SK-N-SH (cell line): ENCODE measurements around the gene SERPINA1. TPM values are rescaled to one million over a fixed set of nuclear protein-coding genes. Genes with fewer than 3 reads are reported as not detected.

ENCODE experiments used
- CTCF ChIA-PET: fragments of 300-600, 350-600 bp; formaldehyde crosslinking; extraction: SDS; loops from one replicate; lab custom pipeline; 2021; lab: Yijun Ruan, JAX
- POLR2A ChIA-PET: fragments of 350-600 bp; sonication (Branson Sonifier 250); formaldehyde crosslinking; extraction: SDS; loops from one replicate; lab custom pipeline; 2020; ENCODE audit warnings: antibody characterized with exemption, inconsistent platforms; lab: Yijun Ruan, JAX
- DNase-seq: peaks from one replicate; pipeline ENCODE4 v3.0.0; 2012
- H2AFZ ChIP-seq: fragments of 200-600 bp; sonication (generic); 2 replicates; pipeline ENCODE4 v1.8.1; 2016; ENCODE audit warnings: antibody characterized with exemption, mild to moderate bottlenecking, low read depth
- H3F3A ChIP-seq: fragments of 200-600 bp; sonication (generic); replicated peaks from 2 replicates; pipeline ENCODE3; 2016; ENCODE audit warnings: antibody characterized with exemption, mild to moderate bottlenecking; ENCODE audit not compliant: insufficient read depth
- H3K27ac ChIP-seq, 2 experiments: fragments of 200-500 bp in 1 of 2; fragments of 200-600 bp in 1 of 2; sonication (Bioruptor generic) in 1 of 2; sonication (generic), shearing (Covaris generic) in 1 of 2; 2 replicates each; pipeline versions ENCODE4 v1.5.1 to v1.6.1; 2014 to 2016; ENCODE audit warnings: low read depth in 2 of 2, inconsistent platforms in 1 of 2, low read length in 1 of 2, mild to moderate bottlenecking in 1 of 2, mixed read lengths in 1 of 2
- H3K27me3 ChIP-seq: fragments of 200-600 bp; sonication (generic), shearing (Covaris generic); 2 replicates; pipeline ENCODE4 v1.6.1; 2016; ENCODE audit warnings: mixed run types; ENCODE audit not compliant: insufficient read depth
- H3K36me3 ChIP-seq, 2 experiments: fragments of 200-500 bp in 1 of 2; fragments of 200-600 bp in 1 of 2; sonication (Bioruptor generic) in 1 of 2; sonication (generic) in 1 of 2; replicated peaks in 1 of 2; 2 replicates each; pipeline versions ENCODE3 to v1.5.1; 2014 to 2016; ENCODE audit warnings: low read length in 1 of 2, mild to moderate bottlenecking in 1 of 2; ENCODE audit not compliant: insufficient read depth in 2 of 2, control insufficient read depth in 1 of 2
- H3K4me1 ChIP-seq, 2 experiments: fragments of 200-500 bp in 1 of 2; fragments of 200-600 bp in 1 of 2; sonication (Bioruptor generic) in 1 of 2; sonication (generic), shearing (Covaris generic) in 1 of 2; 2 replicates each; pipeline versions ENCODE4 v1.5.1 to v1.6.1; 2014 to 2016; ENCODE audit warnings: low read depth in 1 of 2, low read length in 1 of 2, mixed run types in 1 of 2; ENCODE audit not compliant: insufficient read depth in 2 of 2, control insufficient read depth in 1 of 2
- H3K4me2 ChIP-seq: fragments of 200-600 bp; sonication (generic), shearing (Covaris generic); 2 replicates; pipeline ENCODE4 v1.6.1; 2017; ENCODE audit warnings: mixed run types
- H3K4me3 ChIP-seq, 2 experiments: fragments of 200-500 bp in 1 of 2; fragments of 200-600 bp in 1 of 2; sonication (Bioruptor generic) in 1 of 2; sonication (generic), shearing (Covaris generic) in 1 of 2; 2 replicates each; pipeline versions ENCODE4 v1.5.1 to v1.8.1; 2014 to 2016; ENCODE audit warnings: low read depth in 2 of 2, inconsistent platforms in 1 of 2, low read length in 1 of 2, mild to moderate bottlenecking in 1 of 2, mixed read lengths in 1 of 2, moderate library complexity in 1 of 2
- H3K79me2 ChIP-seq: fragments of 200-600 bp; sonication (generic); 2 replicates; pipeline ENCODE4 v1.8.1; 2017; ENCODE audit warnings: mild to moderate bottlenecking; ENCODE audit not compliant: insufficient read depth
- H3K9ac ChIP-seq: fragments of 200-600 bp; sonication (generic); 2 replicates; pipeline ENCODE4 v1.6.1; 2017; ENCODE audit warnings: mixed run types
- H3K9me2 ChIP-seq: fragments of 200-600 bp; sonication (generic); 2 replicates; pipeline ENCODE4 v1.6.1; 2017; ENCODE audit warnings: mixed run types
- H3K9me3 ChIP-seq: fragments of 200-600 bp; sonication (generic); 2 replicates; pipeline ENCODE4 v1.6.1; 2017; ENCODE audit warnings: mixed run types, mild to moderate bottlenecking, moderate library complexity
- H4K20me1 ChIP-seq: fragments of 200-600 bp; sonication (generic); 2 replicates; pipeline ENCODE4 v1.6.1; 2017; ENCODE audit warnings: mild to moderate bottlenecking, mixed run types; ENCODE audit not compliant: insufficient read depth
- ELF1 ChIP-seq: IDR thresholded peaks from 2 replicates; pipeline ENCODE4 v1.4.0; 2012
- EP300 ChIP-seq, 2 experiments: IDR thresholded peaks; 2 replicates each; pipeline versions ENCODE4 v1.4.0 to v1.6.1; 2012; ENCODE audit warnings: borderline replicate concordance in 1 of 2, low read depth in 1 of 2, low read length in 1 of 2
- FOXJ3 ChIP-seq: sonication (generic); formaldehyde crosslinking; IDR thresholded peaks from 2 replicates; pipeline ENCODE4 v1.5.1; 2020; ENCODE audit warnings: mild to moderate bottlenecking, missing genetic modification reagents
- GABPA ChIP-seq: IDR thresholded peaks from 2 replicates; pipeline ENCODE4 v1.4.0; 2012; ENCODE audit warnings: low read depth, mild to moderate bottlenecking
- GATA2 ChIP-seq: sonication (generic); formaldehyde crosslinking; IDR thresholded peaks from 2 replicates; pipeline ENCODE4 v1.5.0; 2020; ENCODE audit warnings: mild to moderate bottlenecking, missing genetic modification reagents
- JUND ChIP-seq: IDR thresholded peaks from 2 replicates; pipeline ENCODE4 v1.4.0; 2012
- MAX ChIP-seq: IDR thresholded peaks from 2 replicates; pipeline ENCODE4 v1.4.0; 2012; ENCODE audit warnings: low read depth
- MXI1 ChIP-seq: IDR thresholded peaks from 2 replicates; pipeline ENCODE4 v1.6.1; 2012; ENCODE audit warnings: mild to moderate bottlenecking, low read depth, low read length, improper control_type of control experiment
- NFIC ChIP-seq: IDR thresholded peaks from 2 replicates; pipeline ENCODE4 v1.4.0; 2012; ENCODE audit warnings: borderline replicate concordance
- REST ChIP-seq: IDR thresholded peaks from 2 replicates; pipeline ENCODE4 v1.6.1; 2012; ENCODE audit warnings: mild to moderate bottlenecking, low read depth, low read length, moderate library complexity
- RFX5 ChIP-seq: IDR thresholded peaks from 2 replicates; pipeline ENCODE4 v1.6.1; 2012; ENCODE audit warnings: mild to moderate bottlenecking, improper control_type of control experiment, low read length
- SIN3A ChIP-seq: IDR thresholded peaks from 2 replicates; pipeline ENCODE4 v1.6.1; 2012; ENCODE audit warnings: low read depth, mild to moderate bottlenecking, low read length, moderate library complexity, borderline replicate concordance
- SMC3 ChIP-seq: IDR thresholded peaks from 2 replicates; pipeline ENCODE4 v1.6.1; 2012; ENCODE audit warnings: low read depth, low read length, improper control_type of control experiment
- TAF1 ChIP-seq: IDR thresholded peaks from 2 replicates; pipeline ENCODE4 v1.6.1; 2012; ENCODE audit warnings: low read depth, mild to moderate bottlenecking, low read length, moderate library complexity, borderline replicate concordance
- TCF12 ChIP-seq: IDR thresholded peaks from 2 replicates; pipeline ENCODE4 v1.4.0; 2012
- USF1 ChIP-seq: IDR thresholded peaks from 2 replicates; pipeline ENCODE4 v1.4.0; 2012; ENCODE audit warnings: low read depth, borderline replicate concordance
- ZBTB33 ChIP-seq: IDR thresholded peaks from 2 replicates; pipeline ENCODE4 v1.4.0; 2012; ENCODE audit warnings: low read depth, borderline replicate concordance
- WGBS: methylation state at CpG from one replicate; pipeline ENCODE4 v1.1.6; 2017; ENCODE audit warnings: low lambda C conversion rate; 5-methylcytosine and 5-hydroxymethylcytosine counted together
- polyA plus RNA-seq, 3 experiments: library from polyadenylated mRNA; depleted of rRNA; stranded (reverse); fragments of >200 nt; gene quantifications; 2 replicates each; pipeline ENCODE4 v1.2.3, GENCODE V29; 2012
- TF ChIP-seq, protein P1 (sequence below): fragments of 200-600 bp; sonication (generic); IDR thresholded peaks from 2 replicates; pipeline ENCODE4 v1.6.1; 2017; ENCODE audit warnings: antibody characterized with exemption, mild to moderate bottlenecking, moderate library complexity

SERPINA1 gene
- polyA plus RNA-seq, 1 of the 3 experiments (the other 2 are of a cell fraction): 11.3 TPM

GRCh38 chr14:94356379-94357056, 31.9 kb downstream of the SERPINA1 start:
- Histone ChIP-seq H3K4me1 (no peaks in the 10 kb centered on the region), H2AFZ (no peak overlapping the region), H3K36me3 (no peaks in the 10 kb centered on the region), H3K27ac (no peak overlapping the region), H3K4me2 (no peak overlapping the region), H3K79me2 (no peaks in the 10 kb centered on the region), H4K20me1 (no peaks in the 10 kb centered on the region), H3K4me3 (no peak overlapping the region), H3K9ac (no peak overlapping the region), H3F3A (no peaks in the 10 kb centered on the region), H3K9me2 (no peaks in the 10 kb centered on the region), H3K9me3 (no peaks in the 10 kb centered on the region), H3K27me3 (no peaks in the 10 kb centered on the region)
- no peak for DNase-seq
- CTCF ChIA-PET: interaction anchor here (0.6 to 1.5 kb wide), 2 partner anchors 19 to 130 kb away, joined by 3 to 7 read pairs; no protein-coding TSS in a partner anchor
- TF ChIP-seq TCF12 (no peak), SMC3 (no peak), FOXJ3 (CRISPR knock-in tag) (no peak), ELF1 (no peak), JUND (no peak), USF1 (no peak), RFX5 (no peak), TAF1 (no peak), ZBTB33 (no peak), GABPA (no peak)
- TF ChIP-seq, protein P1, sequence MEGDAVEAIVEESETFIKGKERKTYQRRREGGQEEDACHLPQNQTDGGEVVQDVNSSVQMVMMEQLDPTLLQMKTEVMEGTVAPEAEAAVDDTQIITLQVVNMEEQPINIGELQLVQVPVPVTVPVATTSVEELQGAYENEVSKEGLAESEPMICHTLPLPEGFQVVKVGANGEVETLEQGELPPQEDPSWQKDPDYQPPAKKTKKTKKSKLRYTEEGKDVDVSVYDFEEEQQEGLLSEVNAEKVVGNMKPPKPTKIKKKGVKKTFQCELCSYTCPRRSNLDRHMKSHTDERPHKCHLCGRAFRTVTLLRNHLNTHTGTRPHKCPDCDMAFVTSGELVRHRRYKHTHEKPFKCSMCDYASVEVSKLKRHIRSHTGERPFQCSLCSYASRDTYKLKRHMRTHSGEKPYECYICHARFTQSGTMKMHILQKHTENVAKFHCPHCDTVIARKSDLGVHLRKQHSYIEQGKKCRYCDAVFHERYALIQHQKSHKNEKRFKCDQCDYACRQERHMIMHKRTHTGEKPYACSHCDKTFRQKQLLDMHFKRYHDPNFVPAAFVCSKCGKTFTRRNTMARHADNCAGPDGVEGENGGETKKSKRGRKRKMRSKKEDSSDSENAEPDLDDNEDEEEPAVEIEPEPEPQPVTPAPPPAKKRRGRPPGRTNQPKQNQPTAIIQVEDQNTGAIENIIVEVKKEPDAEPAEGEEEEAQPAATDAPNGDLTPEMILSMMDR: no peak
- POLR2A ChIA-PET: no interaction called here
- WGBS: 72% methylated on average over 5 of the region's 5 CpGs

- H3K4me1 ChIP-seq: no peaks in the 10 kb centered on the region
- ChIA-PET CTCF (no interaction called here), POLR2A (no interaction called here)
- H3F3A ChIP-seq: no peaks in the 10 kb centered on the region
- H3K27ac ChIP-seq: no peak overlapping the region
- no peaks in the 10 kb centered on the region for H3K36me3 ChIP-seq
- H3K9me3 ChIP-seq: no peaks in the 10 kb centered on the region
- no peaks in the 10 kb centered on the region for H3K9me2 ChIP-seq
- H4K20me1 ChIP-seq: no peaks in the 10 kb centered on the region
- no peak overlapping the region for H3K4me2 ChIP-seq
- H2AFZ ChIP-seq: no peak overlapping the region; the same call in 1 of the 2 replicates
- H3K4me3 ChIP-seq: no peak overlapping the region
- no peak overlapping the region for H3K9ac ChIP-seq
- 3% methylated on average over 14 of the region's 15 CpGs for WGBS
- no peaks in the 10 kb centered on the region for H3K27me3 ChIP-seq
- no peak for DNase-seq
- no peaks in the 10 kb centered on the region for H3K79me2 ChIP-seq
- no peak for TF ChIP-seq GATA2 (CRISPR knock-in tag)
- no peak for TF ChIP-seq MXI1
- no peak for TF ChIP-seq SIN3A
- TF ChIP-seq MAX: no peak
- TF ChIP-seq EP300 (IDR thresholded peaks at IDR 0.05; ENCODE audit: borderline replicate concordance in 1 of 2, low read depth in 1 of 2, low read length in 1 of 2): no peak
- TF ChIP-seq NFIC: no peak
- no peak for TF ChIP-seq REST
- no peak for TF ChIP-seq TCF12
Measured at GRCh38 chr14:94355191-94355794, 33.1 kb downstream of the SERPINA1 start.
